GM21619 (cell line): ENCODE measurements around the gene FGB.

Source experiments
- ATAC-seq: cut with Tn5 transposase; IDR thresholded peaks from one replicate; pipeline ENCODE4 v1.9.1; 2021; ENCODE audit not compliant: unreplicated experiment

Gene FGB

DNA sequence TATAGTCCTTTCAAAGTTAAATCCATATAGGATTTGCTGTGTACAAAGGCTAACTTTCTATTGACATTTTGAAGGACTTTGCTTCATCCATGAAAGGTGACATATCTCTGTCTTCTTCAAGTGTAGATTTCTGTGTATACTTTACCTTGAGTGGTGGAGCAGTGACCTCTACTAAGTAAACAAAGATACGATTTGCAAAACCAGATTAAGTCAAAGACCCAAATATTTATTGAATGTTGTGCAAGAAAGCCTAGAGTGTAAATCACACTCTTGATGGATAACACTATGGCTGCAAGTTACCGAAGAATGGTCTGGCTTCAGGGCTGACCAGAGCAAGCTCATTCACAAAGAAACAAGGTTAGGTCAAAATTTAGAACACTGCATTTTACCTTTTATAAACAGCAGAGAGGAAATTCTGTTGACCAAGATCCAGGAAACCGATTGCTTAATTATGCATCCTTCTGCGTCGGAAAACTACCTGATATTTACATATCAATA lies 55.1 kb downstream of the FGB start:
- ATAC-seq = no peak

DNA sequence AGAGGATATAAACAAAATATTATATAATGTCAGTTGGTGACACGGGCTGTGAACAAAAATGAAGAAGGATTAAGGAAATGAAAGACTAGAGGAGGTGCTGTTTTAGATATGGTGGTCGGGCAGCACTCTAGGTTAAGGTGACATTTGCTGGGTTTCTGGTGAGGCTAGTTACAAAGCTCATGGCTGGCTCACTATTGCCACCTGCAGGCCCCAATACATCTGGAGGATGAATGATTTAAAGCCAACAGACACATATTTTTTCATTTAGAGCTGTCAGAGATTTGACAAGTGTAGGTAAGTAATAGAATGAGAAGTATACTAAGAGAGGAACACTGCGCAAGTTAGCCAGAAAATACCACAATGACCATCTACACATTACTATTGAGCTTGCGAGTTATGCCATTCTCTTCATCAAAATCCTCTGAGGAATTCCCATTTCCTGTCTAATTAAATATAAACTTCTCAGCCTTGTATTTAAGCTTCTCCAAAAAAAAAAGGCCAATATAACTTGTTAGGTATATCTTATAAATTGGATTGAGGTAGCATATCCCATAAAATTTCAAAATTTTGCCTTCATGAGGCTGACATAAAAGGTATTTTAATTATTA lies 56.0 kb downstream of the FGB start:
- ATAC-seq = peak; percentile 60

GRCh38 chr4:154620111-154620510 lies 57.3 kb downstream of the FGB start:
- ATAC-seq = no peak
